Pancreas (tissue), 8 donors: ENCODE measurements around the gene RIMKLB. TPM values are rescaled to one million over a fixed set of nuclear protein-coding genes. Genes with fewer than 3 reads are reported as not detected.

Experiments
- polyA plus RNA-seq, 2 donors: library from polyadenylated mRNA; stranded (reverse); fragments of 200-250 nt; gene quantifications; one replicate each; pipeline ENCODE4 v1.2.3, GENCODE V29; 2013
- total RNA-seq, 6 donors: library from RNA; stranded (reverse); fragmentation: NEBNext Ultra II Directional in 4 of 6; extraction: Animal tissue kit (Norgen Biotek cat#: 25700) in 4 of 6; gene quantifications; one replicate each; pipeline versions ENCODE4 v1.2.1 to v1.2.4, GENCODE V29; 2021 to 2023
- donor health status: healthy with polysubstance abuse.
- donor health status: DM: no; HTN: no; CAD: no; lungs with moderate emphysema.
- donor health status: DM: no; HTN: no; CAD: no.
- donor health status: Bipolar disorder and iron deficiency.
- donor health status: DM: yes; HTN: yes; CAD: no.
- donor health status: DM: no; HTN: no; CAD: no.
- donor health status: DM: no; HTN: no; CAD: no.
- donor health status: DM: yes; HTN: yes; CAD: no.

Gene RIMKLB
- total and polyA plus RNA-seq, 8 donors, result 5.1 to 46.2 (median 8.8) TPM

Other genes starting within 250 kb of the RIMKLB start
- not detected for gene CLEC6A, start 242.0 kb upstream of the RIMKLB start, total RNA-seq
- gene CLEC6A, start 242.0 kb upstream of the RIMKLB start, polyA plus RNA-seq, result not detected
- under 1 TPM in 1 of 6 donors, not detected in 5; 0.32 TPM for gene CLEC4D, start 184.5 kb upstream of the RIMKLB start, total RNA-seq
- not detected for gene CLEC4D, start 184.5 kb upstream of the RIMKLB start, polyA plus RNA-seq
- gene CLEC4E, start 157.1 kb upstream of the RIMKLB start, total RNA-seq, result 1 to 10 TPM in 2 of 6 donors, under 1 TPM in 2, not detected in 2; 0.35 to 1.7 (median 0.94) TPM
- under 1 TPM; 0.19 to 0.68 TPM for gene CLEC4E, start 157.1 kb upstream of the RIMKLB start, polyA plus RNA-seq
- not detected for gene AICDA, start 85.1 kb upstream of the RIMKLB start, total RNA-seq
- gene AICDA, start 85.1 kb upstream of the RIMKLB start, polyA plus RNA-seq, result not detected
- 10 to 100 TPM in 3 of 6 donors, 1 to 10 TPM in 1, under 1 TPM in 2; 0.19 to 14.7 (median 6.4) TPM for gene MFAP5, start 35.2 kb upstream of the RIMKLB start, total RNA-seq
- gene MFAP5, start 35.2 kb upstream of the RIMKLB start, polyA plus RNA-seq, result 1 to 10 TPM; 3.5 to 5.7 TPM
- not detected for gene A2ML1, start 124.6 kb downstream of the RIMKLB start, total RNA-seq
- gene A2ML1, start 124.6 kb downstream of the RIMKLB start, polyA plus RNA-seq, result under 1 TPM; 0.05 to 0.08 TPM
- 10 to 100 TPM; 15.8 to 33.1 (median 17.8) TPM for gene PHC1, start 216.5 kb downstream of the RIMKLB start, total RNA-seq
- gene PHC1, start 216.5 kb downstream of the RIMKLB start, polyA plus RNA-seq, result 10 to 100 TPM; 31.2 to 45.1 TPM